Hindlimb muscle (tissue), 1 donor: Measurements from ENCODE around the gene MAGEB18. TPM values are rescaled to one million over a fixed set of nuclear protein-coding genes. Genes with fewer than 3 reads are reported as not detected.

Experiments used
- DNase-seq: peaks from one replicate; pipeline ENCODE4 v3.0.0-alpha.2; 2013
- polyA plus RNA-seq: library from polyadenylated mRNA; unstranded; fragments of 120-200 nt; gene quantifications from one replicate; pipeline ENCODE4 v1.2.1, GENCODE V29; 2013; ENCODE audit not compliant: insufficient read length

Gene MAGEB18
- polyA plus RNA-seq = not detected

GRCh38 chrX:26138274-26138673 is at the start of gene MAGEB18:
Gene MAGEB18 (plus strand): TSS chrX:26138343. CDS start chrX:26138986, 643 bp downstream.
- DNase-seq = no peak

- no peak for DNase-seq
Observed at GRCh38 chrX:26100421-26100920, 37.7 kb upstream of the MAGEB18 start.

DNA sequence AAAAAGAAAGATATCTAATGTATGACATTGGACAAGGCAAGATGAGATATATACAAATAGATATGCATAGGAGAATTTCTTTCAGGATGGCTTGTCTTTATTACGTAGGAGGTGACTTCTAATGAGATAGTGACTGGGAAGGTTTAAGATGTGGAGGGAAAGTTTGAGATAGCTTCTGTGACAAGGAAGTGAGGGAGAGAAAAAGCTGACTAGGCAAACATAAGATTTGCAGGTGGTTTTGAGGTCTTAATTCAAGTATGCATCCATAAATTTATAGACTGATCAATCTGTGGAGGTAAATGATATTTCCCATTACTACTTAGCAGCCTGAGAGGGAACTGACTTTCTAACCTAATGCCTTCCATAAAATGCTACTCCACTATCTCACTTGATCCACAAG is 29.0 kb upstream of the MAGEB18 start:
- no peak for DNase-seq

- no peak for DNase-seq
Observed at GRCh38 chrX:26146024-26146423, 7.9 kb downstream of the MAGEB18 start.

DNA sequence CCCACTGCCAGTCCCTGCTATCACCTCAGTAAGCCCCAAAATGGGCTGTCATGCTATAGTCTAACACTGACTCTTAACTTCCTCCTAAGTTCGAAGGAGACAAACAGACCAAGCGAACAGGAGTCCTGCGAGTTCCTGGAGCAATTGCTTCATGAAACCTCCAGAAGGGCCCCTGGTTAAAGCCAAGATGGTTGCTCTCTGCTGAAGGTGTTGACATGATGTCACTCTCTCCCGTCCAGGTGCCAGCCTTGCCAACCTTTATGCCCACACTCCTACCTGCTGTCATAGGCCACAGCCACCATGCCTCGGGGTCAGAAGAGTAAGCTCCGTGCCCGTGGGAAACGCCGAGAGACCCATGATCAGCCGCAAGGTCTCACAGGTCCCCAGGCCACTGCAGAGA is 22.2 kb downstream of the MAGEB18 start, which contains the start of gene MAGEB6B:
MAGEB6B (plus strand) TSS at position 301 of the 400 bp plus-strand sequence; CDS start at position 301, 0 bp downstream.
- DNase-seq = no peak

Other genes with a start within 250 kb of the MAGEB18 start
- gene MAGEB6B, start 22.3 kb downstream of the MAGEB18 start, polyA plus RNA-seq = not detected
- gene MAGEB6, start 54.1 kb downstream of the MAGEB18 start, polyA plus RNA-seq = not detected
- not detected for gene MAGEB5, start 77.8 kb downstream of the MAGEB18 start, polyA plus RNA-seq